Measurements from ENCODE around the gene SP110. TPM values are rescaled to one million over a fixed set of nuclear protein-coding genes. Genes with fewer than 3 reads are reported as not detected.

The SP110 gene
- total RNA-seq, 1 experiment from 2014 or later = 3.5 TPM

GRCh38 chr2:230162981-230163380 lies 56.8 kb downstream of the SP110 start:
- no peak overlapping the region for H2AFZ ChIP-seq (ENCODE audit: low read length)
- ChIA-PET CTCF (interaction anchor here (0.6 kb wide), 1 partner anchor 99 kb away, joined by 6 read pairs; no protein-coding TSS in a partner anchor), POLR2A (ENCODE audit: unreplicated experiment) (no interaction called here)
- DNase-seq (no peak), ATAC-seq (no peak)
- no peak overlapping the region for H3K27ac ChIP-seq (ENCODE audit: low read length)
- H3K9ac ChIP-seq (ENCODE audit: low read length) = no peak overlapping the region
- H3K4me1 ChIP-seq (ENCODE audit: insufficient read depth, low read length) = no peaks in the 10 kb centered on the region
- H3F3A ChIP-seq (ENCODE audit: low read length, unreplicated experiment) = no peaks in the 10 kb centered on the region
- no peaks in the 10 kb centered on the region for H3K9me3 ChIP-seq (ENCODE audit: low read length)
- H3K9me2 ChIP-seq (replicated peaks; ENCODE audit: low read length) = no peaks in the 10 kb centered on the region
- no peaks in the 10 kb centered on the region for H3K79me2 ChIP-seq (ENCODE audit: low read length)
- H3K27me3 ChIP-seq (ENCODE audit: low read length) = no peaks in the 10 kb centered on the region
- TF ChIP-seq EZH2phosphoT487 (IDR thresholded peaks at IDR 0.05; ENCODE audit: borderline replicate concordance, low read length) (no peak), CTCF (conservative IDR thresholded peaks at IDR 0.05; ENCODE audit: low read depth, low read length) (no peak), EZH2 (IDR thresholded peaks at IDR 0.05; ENCODE audit: low read length, unreplicated experiment) (no peak)
- no peaks in the 10 kb centered on the region for H3K36me3 ChIP-seq (ENCODE audit: low read depth, low read length)
- no peaks in the 10 kb centered on the region for H4K20me1 ChIP-seq (ENCODE audit: low read length)
- H3K4me3 ChIP-seq (ENCODE audit: low read length) = no peak overlapping the region
- intact Hi-C loops (cut with micrococcal nuclease) = loop anchor here (10.0 kb wide), 1 partner anchor 358 kb away; no protein-coding TSS in a partner anchor
- H3K4me2 ChIP-seq (ENCODE audit: low read length) = no peak overlapping the region
- BruUV-seq (replicated peaks) = no TSS peak

- H2AFZ ChIP-seq (ENCODE audit: low read length) = no peak overlapping the region
- no peak overlapping the region for H3K9ac ChIP-seq (ENCODE audit: low read length)
- POLR2A ChIA-PET (ENCODE audit: unreplicated experiment) = no interaction called here
- H3K4me3 ChIP-seq (ENCODE audit: low read length) = no peak overlapping the region
- no peaks in the 10 kb centered on the region for H3F3A ChIP-seq (ENCODE audit: low read length, unreplicated experiment)
- ATAC-seq (no peak), DNase-seq (peak; percentile 35)
- H3K79me2 ChIP-seq (ENCODE audit: low read length) = no peaks in the 10 kb centered on the region
- no peak overlapping the region for H3K4me2 ChIP-seq (ENCODE audit: low read length)
- H3K9me2 ChIP-seq (replicated peaks; ENCODE audit: low read length) = no peaks in the 10 kb centered on the region
- no TSS peak for BruUV-seq (replicated peaks)
- CTCF ChIA-PET = interaction anchor here (1.0 kb wide), 1 partner anchor 94 kb away, joined by 4 read pairs; no protein-coding TSS in a partner anchor
- no peaks in the 10 kb centered on the region for H3K4me1 ChIP-seq (ENCODE audit: insufficient read depth, low read length)
- intact Hi-C loops (cut with micrococcal nuclease) = loop anchor here (10.0 kb wide), 1 partner anchor 356 kb away; no protein-coding TSS in a partner anchor
- H3K27me3 ChIP-seq (ENCODE audit: low read length) = no peaks in the 10 kb centered on the region
- no peak for TF ChIP-seq EZH2phosphoT487 (IDR thresholded peaks at IDR 0.05; ENCODE audit: borderline replicate concordance, low read length)
- no peak overlapping the region for H3K27ac ChIP-seq (ENCODE audit: low read length)
- no peaks in the 10 kb centered on the region for H3K9me3 ChIP-seq (ENCODE audit: low read length)
- no peaks in the 10 kb centered on the region for H4K20me1 ChIP-seq (ENCODE audit: low read length)
- H3K36me3 ChIP-seq (ENCODE audit: low read depth, low read length) = no peaks in the 10 kb centered on the region
Measured at GRCh38 chr2:230161184-230161583, 58.6 kb downstream of the SP110 start.

- Histone ChIP-seq H3K4me1 (ENCODE audit: insufficient read depth, low read length) (no peaks in the 10 kb centered on the region), H4K20me1 (ENCODE audit: low read length) (no peaks in the 10 kb centered on the region), H3K4me2 (ENCODE audit: low read length) (no peak overlapping the region), H3K79me2 (ENCODE audit: low read length) (no peaks in the 10 kb centered on the region), H3K9ac (ENCODE audit: low read length) (no peak overlapping the region), H3K27ac (ENCODE audit: low read length) (no peak overlapping the region), H3F3A (ENCODE audit: low read length, unreplicated experiment) (no peaks in the 10 kb centered on the region), H3K27me3 (ENCODE audit: low read length) (no peaks in the 10 kb centered on the region), H3K9me2 (replicated peaks; ENCODE audit: low read length) (no peaks in the 10 kb centered on the region), H3K4me3 (ENCODE audit: low read length) (no peak overlapping the region), H2AFZ (ENCODE audit: low read length) (peak overlapping the region; percentile 4; the same call in 1 of the 2 replicates), H3K9me3 (ENCODE audit: low read length) (no peaks in the 10 kb centered on the region), H3K36me3 (ENCODE audit: low read depth, low read length) (no peaks in the 10 kb centered on the region)
- CTCF ChIA-PET = interaction anchor here (0.5 to 1.6 kb wide), 22 partner anchors 9 to 638 kb away, joined by 3 to 28 read pairs (median 4); partner anchors contain the start of gene SLC16A14
- TF ChIP-seq EZH2 (IDR thresholded peaks at IDR 0.05; ENCODE audit: low read length, unreplicated experiment) = no peak
- peak; percentile 85 for TF ChIP-seq CTCF (conservative IDR thresholded peaks at IDR 0.05; ENCODE audit: low read depth, low read length)
- ATAC-seq = peak; percentile 78
- POLR2A ChIA-PET (ENCODE audit: unreplicated experiment) = interaction anchor here (0.6 kb wide), 1 partner anchor 187 kb away, joined by 25 read pairs; no protein-coding TSS in a partner anchor
- DNase-seq = peak; percentile 72
- intact Hi-C loops (cut with micrococcal nuclease) = loop anchor here (1.0 to 10.0 kb wide), 3 partner anchors 93 to 355 kb away; no protein-coding TSS in a partner anchor
- no TSS peak for BruUV-seq (replicated peaks)
Measured at GRCh38 chr2:230160112-230160660, 59.6 kb downstream of the SP110 start.

Data from PC-3 (cell line).